Nephron progenitor cell (in vitro differentiated cells): ENCODE results near the gene HES1.

Experiments used
- DNase-seq: peaks from one replicate; pipeline ENCODE4 v3.0.0; 2021
- H3K27ac Mint-ChIP-seq: 2 replicates; pipeline ENCODE4 v1.8.0; 2021; ENCODE audit warnings: mild to moderate bottlenecking, moderate library complexity, mixed read lengths
- H3K27me3 Mint-ChIP-seq: 2 replicates; pipeline ENCODE4 v1.8.0; 2021; ENCODE audit warnings: mild to moderate bottlenecking, low read depth, mixed read lengths; ENCODE audit not compliant: poor library complexity
- H3K36me3 Mint-ChIP-seq: 2 replicates; pipeline ENCODE4 v1.8.0; 2021; ENCODE audit warnings: low read depth, mixed read lengths
- H3K4me1 Mint-ChIP-seq: 2 replicates; pipeline ENCODE4 v1.8.0; 2021; ENCODE audit warnings: mixed read lengths
- H3K4me3 Mint-ChIP-seq: 2 replicates; pipeline ENCODE4 v1.8.0; 2021; ENCODE audit warnings: mild to moderate bottlenecking, moderate library complexity, mixed read lengths
- H3K9me3 Mint-ChIP-seq: 2 replicates; pipeline ENCODE4 v1.8.0; 2021; ENCODE audit warnings: mild to moderate bottlenecking, moderate library complexity, mixed read lengths
- TF ChIP-seq, protein P1 (sequence below): fragments of 200-600 bp; sonication (generic); IDR thresholded peaks from 2 replicates; pipeline ENCODE4 v1.5.0; 2021; ENCODE audit warnings: antibody characterized with exemption

HES1 gene

DNA sequence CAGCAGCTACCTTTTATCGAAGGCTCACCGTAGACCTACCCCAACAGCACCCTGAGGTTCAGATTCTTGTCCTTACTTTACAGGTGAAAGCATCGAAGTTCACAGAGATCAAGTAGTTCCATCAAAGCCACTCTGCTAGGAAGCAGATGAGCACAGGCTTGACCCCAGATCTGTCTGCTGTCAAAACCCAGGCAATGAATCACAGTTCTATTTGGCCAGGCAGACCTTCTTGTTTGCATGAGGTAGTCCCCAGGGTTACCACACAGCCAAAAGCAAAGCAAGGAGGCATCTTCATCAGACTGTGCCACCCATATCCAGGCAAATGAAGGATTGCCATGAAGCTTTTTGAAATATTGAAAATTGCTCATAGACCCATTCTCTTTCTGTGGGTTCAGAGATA is 33.0 kb downstream of the HES1 start:
- peak overlapping the region; percentile 59 for H3K4me3 Mint-ChIP-seq
- DNase-seq = no peak
- peaks cover 72% of the 10 kb centered on the region for H3K4me1 Mint-ChIP-seq
- H3K27ac Mint-ChIP-seq = peak overlapping the region; percentile 67
- H3K27me3 Mint-ChIP-seq = peaks cover 12% of the 10 kb centered on the region
- TF ChIP-seq, protein P1, sequence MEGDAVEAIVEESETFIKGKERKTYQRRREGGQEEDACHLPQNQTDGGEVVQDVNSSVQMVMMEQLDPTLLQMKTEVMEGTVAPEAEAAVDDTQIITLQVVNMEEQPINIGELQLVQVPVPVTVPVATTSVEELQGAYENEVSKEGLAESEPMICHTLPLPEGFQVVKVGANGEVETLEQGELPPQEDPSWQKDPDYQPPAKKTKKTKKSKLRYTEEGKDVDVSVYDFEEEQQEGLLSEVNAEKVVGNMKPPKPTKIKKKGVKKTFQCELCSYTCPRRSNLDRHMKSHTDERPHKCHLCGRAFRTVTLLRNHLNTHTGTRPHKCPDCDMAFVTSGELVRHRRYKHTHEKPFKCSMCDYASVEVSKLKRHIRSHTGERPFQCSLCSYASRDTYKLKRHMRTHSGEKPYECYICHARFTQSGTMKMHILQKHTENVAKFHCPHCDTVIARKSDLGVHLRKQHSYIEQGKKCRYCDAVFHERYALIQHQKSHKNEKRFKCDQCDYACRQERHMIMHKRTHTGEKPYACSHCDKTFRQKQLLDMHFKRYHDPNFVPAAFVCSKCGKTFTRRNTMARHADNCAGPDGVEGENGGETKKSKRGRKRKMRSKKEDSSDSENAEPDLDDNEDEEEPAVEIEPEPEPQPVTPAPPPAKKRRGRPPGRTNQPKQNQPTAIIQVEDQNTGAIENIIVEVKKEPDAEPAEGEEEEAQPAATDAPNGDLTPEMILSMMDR = no peak
- peaks cover 8% of the 10 kb centered on the region for H3K36me3 Mint-ChIP-seq
- peaks cover 14% of the 10 kb centered on the region for H3K9me3 Mint-ChIP-seq

GRCh38 chr3:194169595-194169994 is 33.6 kb downstream of the HES1 start:
- Mint-ChIP-seq H3K27me3 (peaks cover 15% of the 10 kb centered on the region), H3K4me3 (peak overlapping the region; percentile 59), H3K9me3 (peaks cover 14% of the 10 kb centered on the region), H3K4me1 (peaks cover 70% of the 10 kb centered on the region), H3K27ac (peak overlapping the region; percentile 67), H3K36me3 (peaks cover 8% of the 10 kb centered on the region)
- TF ChIP-seq, protein P1 = no peak
- no peak for DNase-seq

DNA sequence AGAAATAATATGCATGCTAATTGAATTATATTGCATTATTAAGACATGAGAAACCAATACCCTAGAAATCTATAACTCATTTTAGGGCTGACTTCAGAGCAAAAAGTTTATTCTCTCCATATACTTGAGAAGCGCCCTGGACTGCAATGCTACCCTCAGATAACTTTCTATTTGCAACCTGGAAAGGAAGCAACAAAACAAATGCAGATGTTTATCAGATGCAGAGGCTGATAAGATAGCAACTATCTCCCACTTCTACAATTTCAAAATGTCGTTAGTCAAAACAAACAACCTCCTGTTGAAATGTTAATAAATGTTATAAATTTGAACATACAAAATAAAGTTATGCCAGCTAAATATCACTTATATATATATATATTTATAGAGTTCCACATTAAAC is 34.8 kb downstream of the HES1 start:
- no peak overlapping the region for H3K27ac Mint-ChIP-seq
- peaks cover 23% of the 10 kb centered on the region for H3K27me3 Mint-ChIP-seq
- no peak for DNase-seq
- H3K4me3 Mint-ChIP-seq = no peak overlapping the region
- peaks cover 8% of the 10 kb centered on the region for H3K36me3 Mint-ChIP-seq
- H3K4me1 Mint-ChIP-seq = peaks cover 65% of the 10 kb centered on the region
- TF ChIP-seq, protein P1 = no peak
- H3K9me3 Mint-ChIP-seq = peaks cover 14% of the 10 kb centered on the region

DNA sequence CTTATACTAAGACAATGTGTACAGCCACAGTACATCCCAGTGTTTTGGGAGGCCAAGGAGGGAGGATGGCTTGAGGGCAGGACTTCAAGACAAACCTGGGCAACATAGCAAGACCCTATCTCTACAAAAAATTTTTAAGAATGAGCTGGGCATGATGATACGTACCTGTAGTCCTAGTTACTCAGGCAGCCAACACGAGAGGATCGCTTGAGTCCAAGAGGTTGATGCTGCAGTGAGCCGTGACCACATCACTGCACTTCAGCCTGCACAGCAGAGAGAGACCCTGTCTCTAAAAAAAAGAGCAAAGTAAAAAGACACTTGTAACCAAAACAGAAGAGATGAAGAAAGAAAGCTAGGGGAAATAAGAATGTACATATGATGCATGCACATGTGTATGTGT is 38.5 kb downstream of the HES1 start:
- no peak overlapping the region for H3K4me3 Mint-ChIP-seq
- H3K4me1 Mint-ChIP-seq = peaks cover 65% of the 10 kb centered on the region
- no peak overlapping the region for H3K27ac Mint-ChIP-seq
- peaks cover 33% of the 10 kb centered on the region for H3K27me3 Mint-ChIP-seq
- H3K36me3 Mint-ChIP-seq = peaks cover 8% of the 10 kb centered on the region
- TF ChIP-seq, protein P1 = no peak
- peaks cover 14% of the 10 kb centered on the region for H3K9me3 Mint-ChIP-seq
- DNase-seq = no peak

DNA sequence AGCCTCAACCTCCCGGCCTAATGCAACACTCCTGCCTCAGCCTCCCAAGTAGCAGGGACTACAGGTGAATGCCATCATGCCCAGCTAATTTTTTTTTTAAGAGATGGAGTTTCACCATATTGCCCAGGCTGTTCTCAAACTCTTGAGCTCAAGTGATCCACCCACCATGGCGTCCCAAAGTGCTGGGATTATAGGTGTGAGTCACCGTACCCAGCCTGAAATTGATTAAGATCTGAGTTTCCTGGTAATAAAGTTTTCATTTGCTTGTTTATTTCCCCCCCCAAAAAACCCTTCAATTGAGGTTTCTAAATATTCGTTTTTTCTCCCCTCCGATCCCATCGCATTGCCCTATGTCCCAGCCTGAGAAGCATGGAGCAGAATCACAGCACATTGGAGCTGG is 39.0 kb downstream of the HES1 start:
- H3K27me3 Mint-ChIP-seq = peaks cover 29% of the 10 kb centered on the region
- TF ChIP-seq, protein P1 = no peak
- H3K9me3 Mint-ChIP-seq = peaks cover 14% of the 10 kb centered on the region
- H3K27ac Mint-ChIP-seq = no peak overlapping the region
- peaks cover 8% of the 10 kb centered on the region for H3K36me3 Mint-ChIP-seq
- H3K4me1 Mint-ChIP-seq = peaks cover 65% of the 10 kb centered on the region
- DNase-seq = no peak
- no peak overlapping the region for H3K4me3 Mint-ChIP-seq

- DNase-seq = peak; percentile 47
- Mint-ChIP-seq H3K9me3 (peaks cover 14% of the 10 kb centered on the region), H3K27me3 (peaks cover 32% of the 10 kb centered on the region), H3K36me3 (peaks cover 8% of the 10 kb centered on the region), H3K4me1 (peaks cover 65% of the 10 kb centered on the region), H3K27ac (no peak overlapping the region), H3K4me3 (peak overlapping the region; percentile 47)
- TF ChIP-seq, protein P1 = no peak
Observed at GRCh38 chr3:194176274-194176991, 40.5 kb downstream of the HES1 start.
